CD4-positive, alpha-beta T cell treated with Interferon gamma for 1 hour (primary cell): ENCODE measurements around the gene CTBP1.

Experiments used
- DNase-seq: peaks from one replicate; pipeline ENCODE4 v3.0.0-alpha.2; 2020

Gene CTBP1

DNA sequence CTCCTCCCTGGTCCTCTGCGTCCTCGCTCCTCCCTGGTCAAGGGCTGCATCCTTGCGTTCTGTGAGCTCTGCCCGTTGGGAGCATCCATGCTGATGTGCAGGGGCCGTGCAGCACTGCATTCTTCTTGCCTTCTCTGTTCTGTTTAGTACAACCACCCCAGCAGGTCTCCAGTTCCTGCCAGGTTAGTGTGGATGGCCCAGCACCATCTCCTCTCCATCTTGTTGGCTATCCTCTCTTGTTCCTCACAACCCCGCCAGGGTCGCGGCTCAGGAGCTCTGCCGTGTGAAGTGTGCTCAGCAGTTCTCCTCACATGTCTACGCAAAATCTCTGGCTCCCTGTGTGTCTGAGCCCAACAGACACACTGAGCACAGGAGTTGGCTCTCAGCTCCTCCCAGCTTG lies 30.3 kb upstream of the CTBP1 start:
- DNase-seq: no peak

- DNase-seq: no peak
Observed at GRCh38 chr4:1277667-1278665, 29.0 kb upstream of the CTBP1 start.

DNA sequence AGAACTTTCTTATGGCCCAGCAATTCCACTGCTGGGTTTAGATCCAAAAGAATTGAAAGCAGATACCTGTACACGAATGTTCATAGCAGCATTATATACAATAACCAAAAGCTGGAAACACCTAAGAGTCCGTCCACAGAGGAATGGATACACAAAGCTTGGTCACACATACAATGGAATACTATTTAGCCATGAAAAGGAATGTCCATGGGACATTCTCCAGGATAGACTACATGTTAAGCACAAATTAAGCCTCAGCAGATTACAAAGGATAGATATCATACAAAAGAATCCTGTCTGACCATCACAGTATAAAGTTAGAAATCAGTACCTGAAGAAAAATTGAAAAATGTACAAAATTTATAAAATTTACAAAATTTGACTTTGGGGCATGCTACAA lies 28.1 kb upstream of the CTBP1 start:
- DNase-seq: no peak

DNA sequence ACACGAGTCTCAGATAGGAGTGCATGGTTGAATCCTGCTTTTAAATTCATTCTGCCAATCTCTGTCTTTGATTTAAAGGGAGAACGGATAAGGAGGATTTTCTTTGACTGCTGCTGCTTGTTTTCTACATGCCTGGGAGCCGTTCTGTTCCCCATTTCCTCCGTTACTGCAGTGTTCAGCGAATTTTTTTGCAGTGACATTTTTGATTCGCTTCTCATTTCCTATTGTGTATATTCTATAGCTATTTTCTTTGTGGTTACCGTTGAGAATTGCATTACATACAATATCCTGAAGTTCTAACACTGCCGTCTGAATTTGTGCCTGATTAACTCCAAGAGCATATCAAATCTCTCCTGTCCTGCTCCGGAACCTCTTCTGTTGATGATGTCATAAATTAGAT lies 25.9 kb upstream of the CTBP1 start:
- DNase-seq: no peak

- no peak for DNase-seq
Observed at GRCh38 chr4:1271686-1272085, 22.8 kb upstream of the CTBP1 start.

GRCh38 chr4:1269209-1269608 lies 20.3 kb upstream of the CTBP1 start:
- no peak for DNase-seq

DNA sequence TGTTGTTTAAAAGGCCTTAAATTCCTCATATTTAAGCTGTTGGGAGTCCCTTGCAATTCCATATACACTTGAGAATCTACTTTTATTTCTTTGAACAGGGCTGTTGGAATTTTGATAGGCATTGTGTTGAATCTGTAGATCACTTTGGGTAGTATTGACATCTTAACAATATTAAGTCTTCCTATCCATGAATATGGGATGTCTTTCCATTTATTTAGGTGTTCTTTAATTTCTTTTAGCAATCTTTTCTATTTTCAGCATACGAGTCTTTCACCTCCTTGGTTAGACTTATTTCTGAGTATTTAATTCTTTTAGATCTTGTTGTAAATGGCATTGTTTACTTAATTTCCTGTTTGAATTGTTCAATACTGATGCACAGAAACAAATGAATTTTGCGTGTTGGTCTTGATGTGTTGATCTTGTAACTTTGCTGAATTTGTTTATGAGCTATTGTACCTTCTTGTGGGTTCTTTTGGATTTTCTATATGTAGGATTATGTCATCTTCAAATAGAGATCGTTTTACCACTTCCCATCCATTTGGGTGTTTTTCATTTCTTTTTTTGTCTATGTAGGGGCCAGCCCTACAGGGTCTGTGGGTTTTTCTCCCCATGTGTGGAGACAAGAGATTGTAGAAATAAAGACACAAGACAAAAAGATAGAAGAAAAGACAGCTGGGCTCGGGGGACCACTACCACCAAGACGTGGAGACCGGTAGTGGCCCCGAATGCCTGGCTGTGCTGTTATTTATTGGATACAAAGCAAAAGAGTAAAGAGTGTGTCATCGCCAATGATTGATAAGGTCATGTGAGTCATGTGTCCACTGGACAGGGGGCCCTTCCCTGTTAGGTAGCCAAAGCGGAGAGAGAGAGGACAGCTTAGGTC lies 18.2 kb upstream of the CTBP1 start:
- no peak for DNase-seq

GRCh38 chr4:1265351-1265750 lies 16.4 kb upstream of the CTBP1 start:
- no peak for DNase-seq

- DNase-seq: no peak
Observed at GRCh38 chr4:1264942-1265341, 16.0 kb upstream of the CTBP1 start.

- DNase-seq: no peak
Observed at GRCh38 chr4:1261107-1261928, 12.4 kb upstream of the CTBP1 start.

DNA sequence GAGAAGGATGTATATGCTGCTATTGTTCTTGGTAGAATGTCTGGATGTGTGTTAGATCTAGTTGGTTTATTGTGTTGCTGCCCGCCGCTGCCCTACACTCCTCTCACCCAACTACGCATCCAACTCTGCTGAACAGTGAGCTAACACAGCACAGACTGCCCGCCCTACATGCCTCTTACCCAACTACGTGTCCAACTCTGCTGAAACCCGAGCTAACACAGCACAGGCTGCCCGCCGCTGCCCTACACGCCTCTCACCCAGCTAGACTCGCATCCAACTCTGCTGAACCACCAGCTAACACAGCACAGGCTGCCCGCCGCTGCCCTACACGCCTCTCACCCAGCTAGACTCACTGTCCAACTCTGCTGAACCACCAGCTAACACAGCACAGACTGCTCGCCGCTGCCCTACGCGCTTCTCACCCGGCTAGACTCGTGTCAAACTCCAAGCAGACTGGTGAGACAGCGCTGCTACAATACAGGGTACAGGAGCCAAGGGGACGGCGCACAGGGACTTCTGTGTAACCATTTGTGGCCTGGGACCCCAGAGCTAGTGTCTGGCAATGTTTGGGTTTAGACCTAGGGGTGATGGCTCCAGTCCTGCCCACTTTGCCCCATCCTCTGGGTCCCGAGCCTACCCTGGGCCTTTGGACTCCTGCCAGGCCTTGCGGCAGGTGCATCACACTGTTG lies 11.6 kb upstream of the CTBP1 start:
- no peak for DNase-seq

GRCh38 chr4:1259966-1260365 lies 11.0 kb upstream of the CTBP1 start:
- DNase-seq: no peak

DNA sequence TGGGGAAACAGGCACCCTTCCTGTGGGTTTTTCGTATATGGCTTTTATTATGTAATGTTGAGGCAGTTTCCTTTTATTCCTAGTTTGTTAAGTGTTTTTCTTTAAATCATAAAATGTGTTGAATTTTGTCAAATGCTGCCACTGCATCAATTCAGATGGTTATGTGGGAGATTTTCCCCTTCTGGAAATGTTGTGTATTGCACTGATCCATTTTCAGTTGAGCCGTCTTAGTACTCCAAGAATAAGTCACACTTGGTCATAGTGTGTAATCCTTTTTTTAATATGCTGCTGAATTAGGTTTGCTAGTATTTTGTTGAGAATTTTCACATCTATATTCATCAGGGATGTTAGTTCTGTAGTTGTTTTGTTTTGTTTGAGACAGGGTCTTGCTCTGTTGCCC lies 9.5 kb upstream of the CTBP1 start:
- no peak for DNase-seq

- no peak for DNase-seq
Observed at GRCh38 chr4:1255699-1256098, 6.8 kb upstream of the CTBP1 start.

DNA sequence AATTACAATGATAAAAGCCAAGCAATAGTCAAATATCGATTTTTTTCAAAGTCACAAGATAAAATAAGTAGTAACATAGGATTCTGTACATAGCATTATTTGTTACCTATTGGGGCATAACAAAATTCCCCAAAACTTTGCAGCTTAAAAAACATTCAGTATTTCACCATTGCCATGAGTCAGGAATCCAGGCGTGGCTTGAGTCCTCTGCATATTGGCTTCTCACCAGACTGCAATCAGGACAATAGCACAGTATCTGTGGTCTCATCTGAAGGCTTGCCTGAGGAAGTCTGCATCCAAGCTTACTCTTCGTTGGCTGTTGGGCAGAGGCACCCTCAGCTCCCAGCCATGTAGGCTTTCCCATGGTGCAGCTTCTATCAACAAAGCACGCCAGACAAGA lies 6.2 kb upstream of the CTBP1 start:
- DNase-seq: no peak

GRCh38 chr4:1253831-1254230 lies 4.9 kb upstream of the CTBP1 start:
- no peak for DNase-seq

DNA sequence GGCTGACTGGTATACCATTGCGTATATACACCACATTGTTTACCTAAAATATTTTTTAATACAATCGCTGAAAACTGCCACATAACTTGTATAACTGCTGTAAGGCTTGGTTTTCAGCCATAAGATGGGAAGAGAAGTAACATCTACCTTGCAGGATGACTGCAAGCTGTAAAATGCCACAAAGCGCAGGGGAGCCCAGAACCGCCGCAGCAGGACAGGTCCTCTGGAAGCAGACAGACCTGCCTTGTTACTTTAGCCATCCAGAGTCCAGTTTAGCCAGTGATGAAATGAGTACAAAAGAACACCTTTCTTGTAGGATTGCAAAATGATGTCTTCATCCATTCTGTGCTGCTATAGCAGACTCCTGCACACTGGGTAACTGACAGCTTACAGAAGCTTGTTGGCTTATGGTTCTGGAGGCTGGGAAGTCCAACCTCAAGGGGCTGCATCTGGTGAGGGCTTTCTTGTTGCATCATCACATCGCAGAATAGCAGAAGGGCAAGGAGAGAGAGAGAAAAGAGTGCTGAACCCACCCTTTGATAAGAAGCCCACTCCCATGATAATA lies 4.1 kb upstream of the CTBP1 start:
- no peak for DNase-seq

- DNase-seq: no peak
Observed at GRCh38 chr4:1251773-1252066, 2.8 kb upstream of the CTBP1 start.

DNA sequence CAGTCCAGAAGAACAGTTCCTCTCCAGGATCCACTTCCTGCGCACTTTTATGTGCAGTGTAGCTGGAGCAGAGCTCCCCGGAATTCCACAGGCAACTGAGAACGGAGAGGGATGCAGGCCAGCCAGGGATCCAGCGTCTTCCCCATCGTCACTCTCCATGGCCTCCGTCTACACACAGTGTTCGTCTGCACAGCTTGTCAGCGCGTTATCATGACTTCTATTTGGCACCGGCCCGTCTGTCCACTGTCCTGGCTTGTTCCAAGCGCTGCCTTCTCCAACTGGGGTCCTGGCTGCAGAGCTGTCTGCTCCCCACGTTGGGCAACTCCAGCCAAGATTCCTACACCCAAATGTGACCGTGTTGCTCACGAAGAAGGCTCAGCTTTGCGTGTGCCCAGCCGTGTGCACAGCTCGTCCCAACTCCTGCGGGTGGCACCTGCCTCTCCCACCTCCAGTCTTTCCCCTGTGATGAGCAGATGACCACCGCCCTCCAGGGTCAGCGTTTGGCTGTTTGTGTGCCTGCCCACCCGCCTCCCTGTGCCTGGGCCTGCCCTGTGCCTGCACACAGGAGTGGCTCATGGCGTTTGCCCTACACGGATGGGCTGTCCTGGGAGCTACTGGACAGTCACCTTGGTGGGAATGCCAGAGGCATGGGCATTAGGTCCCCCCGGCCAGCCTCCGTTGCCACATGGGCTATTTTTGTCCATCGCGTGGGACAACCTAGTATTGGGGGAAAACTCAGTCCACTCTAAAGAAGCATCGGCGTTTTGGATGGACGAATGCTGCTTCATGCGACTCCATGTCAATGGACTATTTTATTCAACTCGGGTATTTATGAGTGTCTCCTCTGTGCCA lies 2.2 kb upstream of the CTBP1 start:
- no peak for DNase-seq

DNA sequence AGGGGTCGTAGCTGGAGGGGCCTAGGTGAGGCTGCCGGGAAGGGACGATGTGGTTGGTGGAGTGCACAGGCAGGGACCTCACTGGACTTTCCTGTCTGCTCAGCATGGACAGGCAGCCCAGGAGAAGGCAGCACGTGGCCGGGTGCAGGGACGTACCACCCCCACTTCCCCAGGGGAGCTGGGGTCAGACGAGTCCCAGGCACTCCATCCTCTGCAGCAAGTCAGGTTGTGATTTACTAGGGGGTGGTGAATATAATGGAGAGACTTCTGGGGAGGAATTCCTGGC lies 1.5 kb upstream of the CTBP1 start:
- DNase-seq: no peak

GRCh38 chr4:1249731-1250526 lies 999 bp upstream of the CTBP1 start:
- DNase-seq: peak; percentile 34
